Fibroblast of lung (primary cell): ENCODE results near the gene ZDHHC8.

Experiments used
- CTCF ChIP-seq, 2 donors: IDR thresholded peaks in 1 of 2; conservative IDR thresholded peaks in 1 of 2; 1 replicate in 1 of 2; 2 replicates in 1 of 2; pipeline ENCODE4 v1.5.1; 2011 to 2012; ENCODE audit warnings: low read length in 2 of 2, control low read depth in 1 of 2, inconsistent platforms in 1 of 2, low read depth in 1 of 2, mild to moderate bottlenecking in 1 of 2
- EZH2 ChIP-seq: IDR thresholded peaks from 2 replicates; pipeline ENCODE4 v1.5.1; 2012; ENCODE audit warnings: low read length, control low read depth, mild to moderate bottlenecking; ENCODE audit errors: missing control alignments

- TF ChIP-seq CTCF (conservative IDR thresholded peaks at IDR 0.05 in 1 of 2, IDR thresholded peaks at IDR 0.05 in 1 of 2; ENCODE audit: low read depth in 1 of 2, low read length in 2 of 2) (no peak), EZH2 (no peak)
These were observed 4.2 kb upstream of the ZDHHC8 start for GRCh38 chr22:20127318-20127868.
